GM18909 (cell line): ENCODE data around the gene MRPL30.
"Not testable (repeated sequence)": the region's sequence is repeated elsewhere in the genome, so short reads cannot be mapped to it uniquely, and the experiment has no call there.

Experiments
- ATAC-seq: cut with Tn5 transposase; IDR thresholded peaks from one replicate; pipeline ENCODE4 v1.9.1; 2021; ENCODE audit warnings: mild to moderate bottlenecking; ENCODE audit not compliant: unreplicated experiment, poor library complexity

MRPL30 gene

DNA sequence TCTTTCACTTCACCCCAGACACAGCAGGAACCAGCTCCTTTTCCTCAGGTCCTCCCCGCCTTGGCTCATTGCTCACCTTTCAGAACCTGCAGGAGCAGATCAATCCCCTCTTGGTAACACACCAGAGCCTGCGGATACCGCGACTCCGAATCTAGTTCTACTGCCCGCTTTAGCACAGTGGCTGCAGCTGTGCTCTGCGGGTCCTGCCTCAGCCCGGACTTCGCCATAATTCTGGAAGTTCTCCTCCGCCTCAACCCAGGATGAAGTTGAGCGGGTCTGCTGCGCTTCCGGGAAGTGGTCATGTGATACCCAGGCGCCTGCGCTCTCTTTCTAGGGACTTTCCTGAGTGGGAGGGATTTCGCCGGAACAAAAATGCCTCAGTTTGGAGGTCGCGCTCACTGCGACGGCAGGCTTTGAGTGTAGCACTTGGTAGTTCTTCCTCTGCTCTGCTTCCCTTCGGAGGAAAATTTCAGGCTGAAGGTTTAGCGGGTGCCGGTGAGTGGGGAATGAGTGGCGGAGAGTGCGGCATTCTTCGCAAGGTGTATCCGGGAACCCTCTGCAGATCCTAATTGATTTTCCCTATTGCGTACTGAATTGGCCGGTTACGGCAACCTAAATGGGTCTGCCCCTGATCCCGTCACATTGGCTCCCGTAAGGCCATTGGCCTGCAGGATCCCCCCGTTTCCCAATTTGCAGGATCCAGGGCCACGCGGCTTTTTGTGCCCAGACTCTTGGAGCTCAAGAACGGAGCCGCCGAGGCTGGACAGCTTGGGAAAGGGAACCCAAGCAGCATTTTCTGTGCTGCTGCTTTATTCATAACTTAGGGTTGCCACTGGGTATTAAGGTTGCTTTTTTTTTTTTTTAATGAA, at the start of gene MRPL30, which contains the start of gene MITD1:
TSS of gene MRPL30 (plus strand) at position 430 of the 869 bp plus-strand sequence. CDS start 5,020 bp downstream, outside the sequence.
TSS of gene MITD1 (minus strand) at position 304 of the 869 bp plus-strand sequence. CDS start at position 227, 77 bp downstream.
- peak; percentile 94 for ATAC-seq

- not testable (repeated sequence) for ATAC-seq
Observed at GRCh38 chr2:99135044-99135556, 45.9 kb upstream of the MRPL30 start.

DNA sequence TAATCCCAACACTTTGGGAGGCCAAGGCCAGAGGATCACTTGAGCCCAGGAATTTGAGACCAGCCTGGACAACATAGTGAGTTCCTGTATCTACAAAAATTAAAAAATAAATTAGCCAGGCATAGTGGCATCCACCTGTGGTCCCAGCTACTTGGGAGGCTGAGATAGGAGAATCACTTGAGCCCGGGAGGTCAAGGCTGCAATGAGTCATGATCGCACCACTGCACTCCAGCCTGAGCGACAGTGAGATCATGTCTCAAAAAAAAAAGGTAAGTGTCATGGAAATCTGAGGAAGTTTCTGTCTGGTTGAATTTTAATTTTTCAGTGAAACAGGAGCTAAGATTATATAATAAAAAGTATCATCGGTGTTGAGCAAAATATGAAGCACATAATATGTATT, 42.0 kb upstream of the MRPL30 start:
- ATAC-seq = no peak

DNA sequence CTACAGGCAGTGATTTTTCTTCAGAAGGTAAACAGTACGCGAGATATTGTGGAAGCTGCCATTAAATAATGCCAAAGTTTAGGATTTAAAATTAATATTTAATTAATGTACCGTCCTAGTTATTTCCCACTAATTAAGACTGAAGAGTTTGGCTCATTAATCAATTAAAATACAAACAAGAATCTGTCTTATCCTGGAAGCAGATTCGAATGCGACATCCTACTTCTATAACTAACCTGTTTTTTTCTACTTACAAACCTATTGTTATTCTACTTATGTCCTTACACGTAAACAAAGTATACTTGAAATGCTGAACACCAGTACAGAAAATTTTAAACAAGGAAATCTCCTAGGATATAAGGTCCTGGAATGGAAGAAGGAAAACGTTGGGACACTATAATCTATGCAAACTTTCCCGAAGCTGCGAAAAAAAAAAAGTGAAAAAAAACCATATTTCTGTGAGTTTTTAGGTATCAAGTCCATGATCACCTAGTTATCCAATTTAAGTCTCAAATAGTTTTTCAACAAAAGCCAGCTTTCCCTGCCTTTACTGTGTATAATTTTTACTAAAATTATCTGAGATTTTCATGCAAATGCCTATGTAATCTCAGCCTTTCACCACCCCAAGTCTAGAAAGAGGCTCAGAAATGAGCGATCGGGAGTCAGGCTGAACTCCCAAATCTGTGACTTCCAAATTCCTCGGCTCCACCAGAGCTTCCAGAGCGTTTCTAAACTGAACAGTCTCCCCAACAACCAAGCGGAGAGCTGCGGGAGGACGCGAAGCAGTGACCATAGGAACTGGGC, 40.7 kb upstream of the MRPL30 start:
- no peak for ATAC-seq

DNA sequence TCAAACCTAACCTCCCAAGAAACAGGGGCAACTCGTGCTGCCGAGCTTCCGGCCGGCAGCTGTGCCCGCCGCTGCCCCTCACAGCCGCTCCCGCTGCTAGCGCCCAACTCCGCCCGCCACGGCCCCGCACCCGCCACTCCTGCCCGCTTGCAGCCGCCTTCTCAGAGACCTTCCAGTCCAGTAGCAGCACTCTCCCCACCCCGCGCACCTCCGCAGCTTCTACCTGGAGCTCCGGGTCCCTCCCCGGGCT, 40.2 kb upstream of the MRPL30 start:
- ATAC-seq = peak; percentile 43

- peak; percentile 91 for ATAC-seq
Observed at GRCh38 chr2:99141110-99142108, 39.6 kb upstream of the MRPL30 start, which contains the start of gene C2orf15. Gene C2orf15 (plus strand): TSS chr2:99141707. CDS start chr2:99150559, 8,852 bp downstream.

- ATAC-seq = no peak
Observed at GRCh38 chr2:99150706-99151105, 30.3 kb upstream of the MRPL30 start.

GRCh38 chr2:99152199-99152895, 28.6 kb upstream of the MRPL30 start:
- no peak for ATAC-seq

DNA sequence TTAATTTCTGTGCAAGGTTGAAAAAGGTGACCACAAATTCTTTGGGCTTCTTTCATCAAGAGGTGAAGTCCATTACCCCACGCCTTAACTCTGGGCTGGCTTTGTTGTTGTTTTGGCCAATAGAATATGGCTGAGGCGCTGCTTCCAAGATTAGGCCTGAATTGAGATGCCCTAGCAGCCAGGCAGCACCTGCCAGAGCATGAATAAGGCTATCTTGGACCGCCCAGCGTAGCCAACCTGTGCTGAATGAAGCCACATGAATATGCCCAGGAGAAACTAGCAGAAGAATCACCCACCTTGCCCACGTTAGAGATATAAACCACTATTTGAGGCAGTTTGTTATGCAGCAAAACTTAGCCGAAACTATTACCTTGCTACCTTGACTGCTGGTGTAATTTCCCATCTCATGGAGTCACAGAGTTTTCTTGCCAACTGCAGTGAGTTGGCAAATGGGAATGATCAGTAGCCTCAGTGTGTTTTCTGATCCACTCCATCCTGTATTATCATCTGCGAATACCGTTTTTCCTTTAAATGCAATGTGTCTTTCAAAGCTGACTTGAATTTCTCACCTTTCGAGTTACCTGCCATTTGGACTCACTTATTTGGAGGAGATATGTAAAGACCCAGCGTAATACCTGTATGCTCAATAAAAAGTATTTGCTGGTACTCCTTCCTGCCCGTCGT, 26.9 kb upstream of the MRPL30 start:
- no peak for ATAC-seq

DNA sequence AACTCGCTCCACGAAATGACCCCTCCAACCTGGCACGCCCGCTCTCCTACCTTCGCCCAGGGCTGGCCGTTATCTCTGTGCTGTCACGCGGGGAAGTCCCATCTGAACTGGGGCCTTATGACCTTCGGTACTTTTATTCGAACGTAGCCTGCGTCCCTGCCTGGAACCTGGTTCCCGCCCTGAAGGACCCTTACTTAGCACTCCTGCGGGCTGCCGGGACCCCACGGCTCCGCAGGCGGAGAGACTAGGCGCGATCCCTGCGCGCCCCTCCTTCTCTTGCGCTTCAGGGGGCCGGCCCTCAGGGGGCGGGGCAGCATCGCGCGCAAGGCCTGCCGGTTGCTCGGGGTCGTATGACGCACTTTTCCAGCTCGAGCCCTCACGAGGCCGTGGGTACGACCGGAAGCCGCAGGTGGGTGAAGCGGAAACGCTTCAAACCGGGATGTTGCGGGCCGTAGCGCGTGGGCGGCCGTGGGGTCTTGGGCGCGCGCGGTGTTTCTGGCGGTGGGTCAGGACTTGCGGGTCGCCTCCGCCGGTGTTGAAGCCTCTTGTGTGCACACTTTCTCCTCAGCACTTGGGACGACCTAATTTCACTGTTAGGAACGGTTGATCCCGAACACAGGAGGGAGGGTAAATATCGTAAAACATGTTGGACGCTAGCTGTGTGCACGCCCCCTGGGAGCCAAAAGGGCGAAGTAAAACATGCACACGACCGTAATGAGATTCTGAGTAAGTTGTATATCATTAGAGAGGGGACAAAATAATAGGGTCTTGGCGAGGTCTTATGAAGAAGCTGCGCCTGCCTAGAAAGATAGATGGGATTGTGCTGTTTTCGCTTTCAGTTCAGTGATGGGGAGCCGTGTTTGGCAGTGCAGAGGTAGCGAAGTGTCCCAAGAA, 26.1 kb upstream of the MRPL30 start, which contains the start of the genes LIPT1 and TSGA10:
TSS of gene LIPT1 (plus strand) at position 325 of the 894 bp plus-strand sequence. CDS start 6,991 bp downstream, outside the sequence.
TSS of gene TSGA10 (minus strand) at position 300 of the 894 bp plus-strand sequence. CDS start 45,503 bp downstream, outside the sequence.
- peak; percentile 97 for ATAC-seq

GRCh38 chr2:99156891-99157290, 24.1 kb upstream of the MRPL30 start:
- no peak for ATAC-seq

GRCh38 chr2:99158599-99158998, 22.4 kb upstream of the MRPL30 start:
- ATAC-seq = no peak

DNA sequence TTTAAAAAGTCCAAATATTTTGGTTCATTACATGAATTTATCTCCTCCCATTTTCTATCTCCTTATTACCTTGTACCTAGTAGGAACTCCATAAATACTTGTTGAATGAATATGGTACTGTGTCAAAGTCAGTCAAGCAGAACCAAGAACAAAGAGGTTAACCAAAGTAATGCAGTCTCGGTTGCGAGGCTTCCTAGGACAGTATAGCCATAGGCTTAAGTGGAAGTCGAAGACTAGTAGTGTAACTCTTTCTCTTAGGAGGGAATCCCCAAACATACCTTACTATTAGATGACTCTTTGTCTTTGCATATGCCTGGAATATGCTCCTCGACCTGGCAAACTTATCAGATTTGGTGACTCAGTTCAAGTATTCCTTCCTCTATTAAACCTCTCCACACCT, 21.4 kb upstream of the MRPL30 start:
- no peak for ATAC-seq

GRCh38 chr2:99166218-99166617, 14.8 kb upstream of the MRPL30 start:
- ATAC-seq = no peak

DNA sequence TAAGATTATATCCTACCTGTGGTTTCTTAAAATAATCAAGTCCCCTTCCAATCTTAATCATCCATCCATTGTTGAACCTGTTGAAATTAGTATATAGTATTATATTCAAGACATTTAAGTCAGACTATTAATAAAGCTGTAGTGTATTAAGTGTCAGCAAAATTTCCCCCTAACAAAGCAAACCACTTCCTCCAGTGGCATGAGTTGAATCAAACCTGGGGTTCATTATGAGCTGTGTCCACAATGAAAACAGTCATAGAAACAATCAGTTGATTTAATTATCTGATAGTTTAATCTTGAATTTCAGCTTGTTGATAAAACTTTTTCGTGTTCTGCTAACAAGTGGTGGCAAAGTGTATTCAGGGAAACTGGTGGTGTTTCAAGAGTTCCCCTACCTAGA, 11.4 kb upstream of the MRPL30 start:
- ATAC-seq = no peak

DNA sequence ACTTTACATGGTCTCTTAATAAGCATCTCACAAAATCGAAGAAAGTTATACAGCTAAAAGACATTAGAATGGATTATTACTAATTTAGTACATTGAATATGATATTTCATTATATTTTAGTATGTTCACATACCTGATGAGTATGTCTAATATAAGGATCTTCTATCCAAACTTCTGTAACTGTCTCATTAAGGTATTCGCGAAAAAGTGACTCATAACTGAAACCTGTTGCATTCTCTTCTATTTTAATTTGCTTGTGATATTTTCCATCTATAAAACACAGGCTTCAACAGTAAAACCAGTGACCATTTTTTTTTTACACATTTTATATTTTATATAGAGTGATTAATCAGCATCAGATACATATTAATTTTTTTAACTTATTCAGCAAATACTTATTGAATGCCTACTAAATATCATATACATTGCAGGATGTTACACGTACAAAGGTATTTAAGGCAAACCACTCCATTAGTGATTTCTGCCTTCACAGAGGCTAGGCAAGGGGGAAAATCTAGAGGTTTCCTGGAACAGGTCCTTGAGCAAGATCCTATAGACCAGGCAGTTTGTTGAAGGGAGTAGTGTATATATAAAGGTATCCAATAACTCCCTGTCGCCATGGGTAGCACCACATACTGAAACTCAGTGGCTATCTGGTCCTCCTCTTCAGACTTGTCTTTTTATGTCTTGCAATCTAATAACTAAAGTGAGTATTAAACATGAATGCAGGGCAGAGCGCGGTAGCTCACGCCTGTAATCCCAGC, 9.4 kb upstream of the MRPL30 start:
- ATAC-seq = no peak

DNA sequence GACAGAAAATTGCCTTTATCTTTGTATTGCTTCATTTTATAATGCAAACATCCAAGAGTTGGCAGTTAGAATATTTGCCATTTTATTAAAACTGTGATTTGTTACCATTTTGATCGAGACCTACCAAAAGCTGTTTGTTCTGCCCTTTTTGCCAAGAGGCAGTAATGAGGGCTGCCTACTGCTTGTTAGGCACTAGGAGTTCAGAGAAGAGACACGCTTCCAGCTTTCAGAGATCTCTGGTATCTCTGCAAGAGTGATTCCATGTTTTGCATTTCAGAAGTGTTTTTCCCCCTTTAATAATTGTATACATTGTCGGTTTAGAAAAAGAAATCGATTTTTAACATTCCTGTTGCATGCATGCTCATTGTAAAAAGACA, 628 bp downstream of the MRPL30 start:
- ATAC-seq = no peak
